HEK293T (cell line): ENCODE measurements around the gene SHOX.

Experiments
- BHLHE40 ChIP-seq: fragments of 450-650 bp; IDR thresholded peaks from 2 replicates; pipeline ENCODE4 v1.6.1; 2016; ENCODE audit warnings: mild to moderate bottlenecking, moderate library complexity, borderline replicate concordance
- FOXA1 ChIP-seq: fragments of 450-650 bp; IDR thresholded peaks from 2 replicates; pipeline ENCODE4 v1.6.1; 2016; ENCODE audit warnings: mild to moderate bottlenecking
- LEF1 ChIP-seq: fragments of 450-650 bp; IDR thresholded peaks from 2 replicates; pipeline ENCODE4 v1.6.1; 2017; ENCODE audit warnings: mild to moderate bottlenecking, borderline replicate concordance
- SP1 ChIP-seq: fragments of 450-650 bp; IDR thresholded peaks from 2 replicates; pipeline ENCODE4 v1.6.1; 2017
- TARDBP ChIP-seq: fragments of 450-650 bp; IDR thresholded peaks from 2 replicates; pipeline ENCODE4 v1.6.1; 2016

- TF ChIP-seq SP1 (no peak), TARDBP (no peak), BHLHE40 (no peak), FOXA1 (no peak), LEF1 (no peak)
Measured at GRCh38 chrX:585115-585808, 45.3 kb upstream of the SHOX start.
